ENCODE data around the gene WFS1.

Gene WFS1

DNA sequence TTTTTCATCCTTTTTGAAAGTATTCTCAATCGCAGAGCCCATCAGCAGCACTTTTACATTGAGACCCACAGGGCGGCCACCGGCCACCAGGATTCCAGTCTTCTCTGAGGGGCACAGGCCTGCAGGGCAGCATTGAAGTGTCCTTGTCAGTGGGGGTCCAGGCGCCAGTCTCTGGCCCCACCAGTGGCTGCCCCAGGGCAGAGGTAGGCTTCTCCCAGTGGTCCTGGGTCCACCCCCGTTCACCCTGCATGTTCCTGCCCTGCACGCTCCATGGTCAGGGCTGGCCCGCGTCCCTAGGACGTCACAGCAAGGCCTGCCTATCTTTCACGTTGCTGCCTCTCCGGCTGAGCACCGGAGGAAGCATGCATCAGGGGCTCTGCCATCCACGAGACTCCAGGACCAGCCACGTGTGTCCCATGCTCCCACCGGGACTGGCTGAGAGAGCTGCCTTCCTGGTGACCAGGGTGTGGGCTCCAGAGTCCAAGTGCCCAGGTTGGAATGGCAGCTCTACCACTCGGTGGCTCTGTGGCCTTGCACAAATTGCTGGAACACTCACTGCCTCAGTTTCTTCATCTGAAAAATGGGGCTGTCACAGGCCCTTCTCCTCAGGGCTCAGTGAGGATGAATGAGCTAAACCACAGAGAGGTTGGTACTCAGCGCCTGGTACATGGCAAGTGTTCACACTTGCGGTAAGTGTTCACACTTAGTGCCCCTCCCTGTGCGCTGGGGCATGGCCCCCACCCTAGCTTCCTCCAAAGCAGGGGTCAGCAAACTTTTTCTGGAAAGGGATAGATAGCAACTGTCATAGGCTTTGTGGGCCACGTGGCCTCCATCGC lies 38.6 kb upstream of the WFS1 start:
- H3K4me3 ChIP-seq (ENCODE audit: low read depth, low read length), result no peak overlapping the region
- TF ChIP-seq, protein P1, sequence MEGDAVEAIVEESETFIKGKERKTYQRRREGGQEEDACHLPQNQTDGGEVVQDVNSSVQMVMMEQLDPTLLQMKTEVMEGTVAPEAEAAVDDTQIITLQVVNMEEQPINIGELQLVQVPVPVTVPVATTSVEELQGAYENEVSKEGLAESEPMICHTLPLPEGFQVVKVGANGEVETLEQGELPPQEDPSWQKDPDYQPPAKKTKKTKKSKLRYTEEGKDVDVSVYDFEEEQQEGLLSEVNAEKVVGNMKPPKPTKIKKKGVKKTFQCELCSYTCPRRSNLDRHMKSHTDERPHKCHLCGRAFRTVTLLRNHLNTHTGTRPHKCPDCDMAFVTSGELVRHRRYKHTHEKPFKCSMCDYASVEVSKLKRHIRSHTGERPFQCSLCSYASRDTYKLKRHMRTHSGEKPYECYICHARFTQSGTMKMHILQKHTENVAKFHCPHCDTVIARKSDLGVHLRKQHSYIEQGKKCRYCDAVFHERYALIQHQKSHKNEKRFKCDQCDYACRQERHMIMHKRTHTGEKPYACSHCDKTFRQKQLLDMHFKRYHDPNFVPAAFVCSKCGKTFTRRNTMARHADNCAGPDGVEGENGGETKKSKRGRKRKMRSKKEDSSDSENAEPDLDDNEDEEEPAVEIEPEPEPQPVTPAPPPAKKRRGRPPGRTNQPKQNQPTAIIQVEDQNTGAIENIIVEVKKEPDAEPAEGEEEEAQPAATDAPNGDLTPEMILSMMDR (IDR thresholded peaks at IDR 0.05; ENCODE audit: borderline replicate concordance, insufficient read depth, low read depth, low read length), result no peak

DNA sequence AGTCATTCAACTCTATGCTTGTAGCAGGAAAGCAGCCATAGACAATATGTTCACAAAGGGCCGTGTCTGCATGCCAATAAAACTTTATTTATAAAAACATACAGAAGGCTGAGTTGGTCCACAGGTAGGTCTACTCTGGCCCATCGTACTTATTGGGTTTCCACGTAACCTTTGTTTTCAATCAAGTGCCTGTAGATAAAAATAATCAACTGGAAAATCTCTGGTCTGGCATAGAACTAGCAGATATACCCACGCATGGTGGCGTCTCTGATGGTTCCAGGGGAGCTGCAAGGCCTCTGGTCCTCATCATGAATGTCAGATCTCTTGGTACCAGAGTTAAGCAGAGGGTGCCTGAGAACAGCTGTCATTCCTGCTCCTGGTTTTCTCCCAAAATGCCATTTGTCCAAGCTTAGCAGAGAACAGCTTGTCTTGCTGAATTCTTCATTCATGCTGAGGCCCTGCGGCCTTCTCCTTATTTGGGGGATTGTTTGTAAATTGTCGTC lies 37.9 kb upstream of the WFS1 start:
- no peak overlapping the region for H3K4me3 ChIP-seq (ENCODE audit: low read depth, low read length)
- TF ChIP-seq, protein P1 (IDR thresholded peaks at IDR 0.05; ENCODE audit: borderline replicate concordance, insufficient read depth, low read depth, low read length), result no peak

DNA sequence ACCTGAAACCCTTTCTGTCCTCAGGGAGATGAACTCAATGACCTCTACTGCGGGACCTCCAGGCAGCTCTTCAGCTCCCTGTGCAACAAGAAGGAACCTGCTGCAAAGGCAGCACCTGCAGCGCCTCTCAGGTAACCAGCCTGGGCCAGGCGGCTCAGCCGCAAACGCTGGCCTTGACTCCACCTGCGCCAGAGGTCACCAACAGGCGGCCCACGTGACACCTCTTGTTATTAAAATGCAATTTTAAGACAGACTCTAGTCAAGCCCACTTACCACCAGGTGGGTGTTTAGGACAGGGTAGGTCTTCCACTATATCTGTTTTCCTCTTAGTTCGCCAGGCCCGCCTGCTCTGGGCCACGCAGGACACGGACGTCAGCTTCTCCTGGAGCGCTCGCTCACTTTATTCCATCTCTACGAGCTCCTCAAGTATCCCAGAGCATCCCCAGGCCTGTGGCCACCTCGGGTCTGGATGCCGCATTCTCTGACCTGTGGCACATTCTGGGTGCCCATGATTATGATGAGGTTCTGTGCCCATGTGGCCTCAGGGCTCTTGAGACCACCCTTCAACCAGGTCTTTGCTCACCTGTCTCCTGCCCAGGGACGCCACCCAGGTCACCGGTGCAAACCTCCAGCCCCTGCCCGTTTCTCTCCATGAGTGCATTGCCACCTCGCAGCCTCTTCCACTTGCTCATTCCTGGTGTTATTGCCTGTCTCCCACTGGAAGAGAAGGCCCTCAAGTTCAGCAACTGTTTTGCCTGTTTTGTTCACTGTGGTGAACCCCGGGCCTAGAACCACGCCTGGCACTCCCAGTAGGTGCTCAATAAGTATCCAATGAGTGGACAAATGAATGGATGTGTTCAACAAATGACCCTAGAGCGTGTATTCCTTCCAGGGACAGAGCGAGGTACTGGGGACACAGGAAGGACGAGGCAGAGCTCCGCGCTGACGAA lies 36.5 kb upstream of the WFS1 start:
- H3K4me3 ChIP-seq (ENCODE audit: low read depth, low read length), result no peak overlapping the region
- TF ChIP-seq, protein P1 (IDR thresholded peaks at IDR 0.05; ENCODE audit: borderline replicate concordance, insufficient read depth, low read depth, low read length), result no peak

DNA sequence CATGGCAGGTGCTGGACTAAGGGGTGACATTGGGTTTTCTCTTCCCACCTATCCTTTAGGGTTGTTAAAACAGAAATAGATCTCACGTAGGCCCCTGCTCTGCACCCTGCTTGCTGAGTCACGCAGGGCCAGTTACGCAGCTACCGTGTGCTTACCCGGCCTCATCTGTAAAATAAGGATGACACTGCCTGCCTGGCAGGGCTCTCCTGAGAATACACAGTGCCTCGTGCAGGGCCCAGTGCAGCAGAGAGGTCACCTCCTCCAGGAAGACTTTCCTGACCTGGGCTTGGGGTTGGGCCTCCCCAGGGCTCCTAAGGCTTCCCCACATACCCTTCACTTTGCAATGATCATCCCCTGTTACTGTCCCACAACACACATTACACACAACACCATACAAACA lies 35.7 kb upstream of the WFS1 start:
- TF ChIP-seq, protein P1 (IDR thresholded peaks at IDR 0.05; ENCODE audit: borderline replicate concordance, insufficient read depth, low read depth, low read length), result no peak
- no peak overlapping the region for H3K4me3 ChIP-seq (ENCODE audit: low read depth, low read length)

DNA sequence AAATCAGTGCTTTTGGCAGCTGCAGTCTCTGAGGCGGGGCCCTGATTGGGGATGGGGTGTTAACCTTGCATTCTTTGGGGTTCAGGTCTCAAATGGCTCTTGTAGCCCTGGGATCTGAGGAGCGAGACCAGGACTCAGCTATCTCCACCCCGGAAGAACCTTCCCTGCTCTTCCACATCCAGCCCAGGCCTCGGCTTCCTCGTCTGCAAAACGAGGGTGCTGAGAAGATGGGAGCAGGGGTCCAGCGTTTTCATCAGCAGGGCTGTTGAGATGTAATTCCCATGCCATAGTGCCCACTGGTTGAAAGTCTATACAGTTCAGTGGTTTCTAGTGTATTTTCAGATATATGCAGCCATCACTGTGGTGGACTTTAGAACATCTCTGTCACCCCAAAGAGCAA lies 34.6 kb upstream of the WFS1 start:
- no peak overlapping the region for H3K4me3 ChIP-seq (ENCODE audit: low read depth, low read length)
- TF ChIP-seq, protein P1 (IDR thresholded peaks at IDR 0.05; ENCODE audit: borderline replicate concordance, insufficient read depth, low read depth, low read length), result no peak

DNA sequence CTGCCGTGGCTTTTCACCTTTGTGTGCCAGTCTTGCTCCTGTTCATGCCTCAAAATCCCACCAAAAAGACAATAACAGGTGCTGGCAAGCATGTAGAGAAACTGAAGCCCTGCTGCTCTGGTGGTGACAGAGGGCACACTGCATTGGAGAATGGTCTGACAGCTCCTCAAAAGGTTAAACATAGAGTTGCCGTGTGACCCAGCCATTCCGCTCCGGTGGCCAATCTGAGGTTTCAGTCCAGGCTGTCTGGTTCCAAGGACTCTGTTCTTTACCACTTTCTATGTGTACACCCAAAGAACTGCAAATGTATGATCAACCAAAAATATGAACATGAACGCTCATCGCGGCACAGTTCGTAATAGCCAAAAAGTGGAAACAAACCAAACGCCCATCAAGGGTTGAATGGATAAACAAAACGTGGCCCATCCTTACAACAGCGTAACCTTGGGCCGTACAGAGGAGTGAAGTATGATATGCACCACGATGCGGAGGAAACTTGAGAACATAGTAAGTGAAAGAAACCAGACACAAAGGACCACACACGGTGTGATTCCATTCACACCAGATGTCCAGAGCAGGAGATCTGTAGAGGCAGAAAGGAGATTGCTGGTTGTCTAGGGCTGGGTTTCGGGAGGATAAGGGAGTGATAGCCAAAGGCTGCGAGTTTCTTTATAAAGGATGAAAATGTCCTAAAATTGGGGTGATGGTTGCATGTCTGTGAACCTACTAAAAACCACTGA lies 33.6 kb upstream of the WFS1 start:
- H3K4me3 ChIP-seq (ENCODE audit: low read depth, low read length), result no peak overlapping the region
- TF ChIP-seq, protein P1 (IDR thresholded peaks at IDR 0.05; ENCODE audit: borderline replicate concordance, insufficient read depth, low read depth, low read length), result no peak
